GM12878 (cell line): ENCODE measurements around the gene NOS1AP. TPM values are rescaled to one million over a fixed set of nuclear protein-coding genes. Genes with fewer than 3 reads are reported as not detected.

Experiments
- BRCA1 ChIP-seq: IDR thresholded peaks from 2 replicates; pipeline ENCODE4 v1.6.1; 2011; ENCODE audit warnings: low read depth, low read length, improper control_type of control experiment
- E2F8 ChIP-seq: fragments of 450-650 bp; IDR thresholded peaks from 2 replicates; pipeline ENCODE4 v1.6.1; 2018; ENCODE audit warnings: mild to moderate bottlenecking, low read depth, moderate library complexity; ENCODE audit not compliant: partially characterized antibody
- FOXM1 ChIP-seq: IDR thresholded peaks from 2 replicates; pipeline ENCODE4 v1.6.1; 2012; ENCODE audit warnings: low read depth, mild to moderate bottlenecking, inconsistent platforms, low read length, moderate library complexity
- IKZF1 ChIP-seq: fragments of 450-650 bp; conservative IDR thresholded peaks from 2 replicates; pipeline ENCODE4 v1.6.1; 2017; ENCODE audit warnings: antibody characterized with exemption, mild to moderate bottlenecking
- MXI1 ChIP-seq: fragments of 150-350 bp; IDR thresholded peaks from 2 replicates; pipeline ENCODE4 v1.6.1; 2011; ENCODE audit warnings: low read depth, mild to moderate bottlenecking, inconsistent platforms, low read length, improper control_type of control experiment
- NRF1 ChIP-seq: conservative IDR thresholded peaks from 2 replicates; pipeline ENCODE4 v1.6.1; 2011; ENCODE audit warnings: mild to moderate bottlenecking, low read depth, low read length, improper control_type of control experiment
- SRF ChIP-seq, 2 experiments: IDR thresholded peaks; 2 replicates each; pipeline ENCODE4 v1.6.1; 2011; ENCODE audit warnings: low read depth in 2 of 2, low read length in 2 of 2, mild to moderate bottlenecking in 1 of 2, moderate library complexity in 1 of 2
- YY1 ChIP-seq: IDR thresholded peaks from 2 replicates; pipeline ENCODE4 v1.6.1; 2011; ENCODE audit warnings: low read depth, mild to moderate bottlenecking, low read length
- ZBTB40 ChIP-seq: fragments of 450-650 bp; IDR thresholded peaks from 2 replicates; pipeline ENCODE4 v1.6.1; 2016; ENCODE audit warnings: mild to moderate bottlenecking, moderate library complexity, borderline replicate concordance
- ZNF217 ChIP-seq: fragments of 450-650 bp; IDR thresholded peaks from 2 replicates; pipeline ENCODE4 v1.6.1; 2017; ENCODE audit warnings: antibody characterized with exemption, mild to moderate bottlenecking
- polyA plus RNA-seq, 11 experiments: library from polyadenylated mRNA; depleted of rRNA in 4 of 11; unstranded in 6 of 11; stranded (reverse) in 5 of 11; fragments of >200 nt; fragmentation: Nextera tagmentation in 4 of 11; fragmentation: Illumina TruSeq in 1 of 11; extraction: Ambion mirVana in 4 of 11; extraction: Trizol in 1 of 11; gene quantifications; 1 replicate in 1 of 11; 2 replicates in 10 of 11; pipeline versions ENCODE4 v1.2.1 to v1.2.3, GENCODE V29; 2011 to 2016; ENCODE audit warnings: inconsistent platforms in 2 of 11, missing spikeins in 2 of 11, low read depth in 1 of 11
- total RNA-seq, 4 experiments: library from RNA; depleted of rRNA in 3 of 4; stranded (reverse); fragments of >200 nt in 3 of 4; fragmentation: Illumina TruSeq in 1 of 4; extraction: Trizol in 1 of 4; gene quantifications; 2 replicates each; pipeline versions ENCODE4 v1.2.1 to v1.2.3, GENCODE V29; 2013 to 2021
- TF ChIP-seq, protein P1 (sequence below): fragments of 450-650 bp; conservative IDR thresholded peaks from 2 replicates; pipeline ENCODE4 v1.6.1; 2017; ENCODE audit warnings: mild to moderate bottlenecking, moderate library complexity
- TF ChIP-seq, protein P2 (sequence below): IDR thresholded peaks from 2 replicates; pipeline ENCODE4 v1.6.1; 2011; ENCODE audit warnings: mild to moderate bottlenecking, low read depth, low read length, moderate library complexity; ENCODE audit not compliant: insufficient replicate concordance

Gene NOS1AP
- total and polyA plus RNA-seq, 10 of the 15 experiments (the other 5 are each of a cell fraction or from before 2014, with no cell fraction given), result 0.03 to 0.15 TPM; not detected in 8

DNA sequence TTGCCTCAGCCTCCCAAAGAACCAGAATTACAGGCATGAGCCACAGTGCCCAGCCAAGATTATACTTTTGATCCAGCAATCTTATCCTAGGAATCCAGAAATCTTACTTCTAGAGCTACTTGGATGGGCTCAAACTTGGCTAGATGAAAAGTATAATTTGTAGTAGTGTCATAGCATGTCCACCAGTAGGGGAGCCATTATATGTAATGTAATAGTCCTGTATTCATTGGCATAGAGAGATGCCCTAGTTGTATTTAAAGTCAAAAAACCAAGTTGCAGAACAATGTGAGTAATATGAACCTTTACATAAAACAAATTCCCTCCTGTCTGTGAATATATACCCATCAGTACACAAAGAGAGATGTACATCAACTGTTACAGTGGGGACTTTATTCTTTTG lies 83.9 kb downstream of the NOS1AP start (continued):
- no peak for TF ChIP-seq ZBTB40
- TF ChIP-seq, protein P1, sequence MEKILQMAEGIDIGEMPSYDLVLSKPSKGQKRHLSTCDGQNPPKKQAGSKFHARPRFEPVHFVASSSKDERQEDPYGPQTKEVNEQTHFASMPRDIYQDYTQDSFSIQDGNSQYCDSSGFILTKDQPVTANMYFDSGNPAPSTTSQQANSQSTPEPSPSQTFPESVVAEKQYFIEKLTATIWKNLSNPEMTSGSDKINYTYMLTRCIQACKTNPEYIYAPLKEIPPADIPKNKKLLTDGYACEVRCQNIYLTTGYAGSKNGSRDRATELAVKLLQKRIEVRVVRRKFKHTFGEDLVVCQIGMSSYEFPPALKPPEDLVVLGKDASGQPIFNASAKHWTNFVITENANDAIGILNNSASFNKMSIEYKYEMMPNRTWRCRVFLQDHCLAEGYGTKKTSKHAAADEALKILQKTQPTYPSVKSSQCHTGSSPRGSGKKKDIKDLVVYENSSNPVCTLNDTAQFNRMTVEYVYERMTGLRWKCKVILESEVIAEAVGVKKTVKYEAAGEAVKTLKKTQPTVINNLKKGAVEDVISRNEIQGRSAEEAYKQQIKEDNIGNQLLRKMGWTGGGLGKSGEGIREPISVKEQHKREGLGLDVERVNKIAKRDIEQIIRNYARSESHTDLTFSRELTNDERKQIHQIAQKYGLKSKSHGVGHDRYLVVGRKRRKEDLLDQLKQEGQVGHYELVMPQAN, result no peak
- no peak for TF ChIP-seq E2F8
- TF ChIP-seq, protein P2, sequence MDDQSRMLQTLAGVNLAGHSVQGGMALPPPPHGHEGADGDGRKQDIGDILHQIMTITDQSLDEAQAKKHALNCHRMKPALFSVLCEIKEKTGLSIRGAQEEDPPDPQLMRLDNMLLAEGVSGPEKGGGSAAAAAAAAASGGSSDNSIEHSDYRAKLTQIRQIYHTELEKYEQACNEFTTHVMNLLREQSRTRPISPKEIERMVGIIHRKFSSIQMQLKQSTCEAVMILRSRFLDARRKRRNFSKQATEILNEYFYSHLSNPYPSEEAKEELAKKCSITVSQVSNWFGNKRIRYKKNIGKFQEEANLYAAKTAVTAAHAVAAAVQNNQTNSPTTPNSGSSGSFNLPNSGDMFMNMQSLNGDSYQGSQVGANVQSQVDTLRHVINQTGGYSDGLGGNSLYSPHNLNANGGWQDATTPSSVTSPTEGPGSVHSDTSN, result no peak
- TF ChIP-seq FOXM1, result no peak
- TF ChIP-seq SRF (IDR thresholded peaks at IDR 0.05; ENCODE audit: low read depth in 2 of 2, low read length in 2 of 2), result no peak
- no peak for TF ChIP-seq BRCA1
- no peak for TF ChIP-seq MXI1
- no peak for TF ChIP-seq NRF1
- no peak for TF ChIP-seq IKZF1
- TF ChIP-seq ZNF217, result no peak
- TF ChIP-seq YY1, result no peak
